GM19397 (cell line): ENCODE data around the gene ITGB7.

Source experiments
- ATAC-seq: cut with Tn5 transposase; IDR thresholded peaks from one replicate; pipeline ENCODE4 v1.9.1; 2021; ENCODE audit warnings: mild to moderate bottlenecking, moderate library complexity; ENCODE audit not compliant: unreplicated experiment

ITGB7 gene, protein sequence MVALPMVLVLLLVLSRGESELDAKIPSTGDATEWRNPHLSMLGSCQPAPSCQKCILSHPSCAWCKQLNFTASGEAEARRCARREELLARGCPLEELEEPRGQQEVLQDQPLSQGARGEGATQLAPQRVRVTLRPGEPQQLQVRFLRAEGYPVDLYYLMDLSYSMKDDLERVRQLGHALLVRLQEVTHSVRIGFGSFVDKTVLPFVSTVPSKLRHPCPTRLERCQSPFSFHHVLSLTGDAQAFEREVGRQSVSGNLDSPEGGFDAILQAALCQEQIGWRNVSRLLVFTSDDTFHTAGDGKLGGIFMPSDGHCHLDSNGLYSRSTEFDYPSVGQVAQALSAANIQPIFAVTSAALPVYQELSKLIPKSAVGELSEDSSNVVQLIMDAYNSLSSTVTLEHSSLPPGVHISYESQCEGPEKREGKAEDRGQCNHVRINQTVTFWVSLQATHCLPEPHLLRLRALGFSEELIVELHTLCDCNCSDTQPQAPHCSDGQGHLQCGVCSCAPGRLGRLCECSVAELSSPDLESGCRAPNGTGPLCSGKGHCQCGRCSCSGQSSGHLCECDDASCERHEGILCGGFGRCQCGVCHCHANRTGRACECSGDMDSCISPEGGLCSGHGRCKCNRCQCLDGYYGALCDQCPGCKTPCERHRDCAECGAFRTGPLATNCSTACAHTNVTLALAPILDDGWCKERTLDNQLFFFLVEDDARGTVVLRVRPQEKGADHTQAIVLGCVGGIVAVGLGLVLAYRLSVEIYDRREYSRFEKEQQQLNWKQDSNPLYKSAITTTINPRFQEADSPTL

DNA sequence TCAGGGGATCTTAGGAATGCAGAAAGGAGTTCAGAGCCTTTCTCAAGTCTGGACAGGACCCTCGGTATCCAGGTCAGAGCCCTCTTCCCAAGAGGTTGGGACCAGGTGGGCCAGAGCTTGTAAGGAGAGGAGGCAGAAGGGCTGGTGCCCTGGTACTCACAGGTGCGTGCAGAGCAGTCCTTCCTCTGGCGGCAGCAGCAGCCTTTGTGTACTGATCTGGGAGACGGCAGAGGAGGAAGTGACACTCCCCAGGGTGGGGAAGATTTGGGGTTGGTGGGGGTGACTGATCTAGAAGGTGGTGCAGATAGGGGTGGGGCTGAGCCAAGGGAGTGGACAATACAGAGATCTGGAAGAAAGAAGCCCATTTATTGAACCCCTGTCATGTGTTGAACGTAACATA, at the start of gene ITGB7:
ITGB7 (minus strand) TSS at position 210 of the 400 bp plus-strand sequence. CDS start 6,808 bp downstream, outside the sequence.
- ATAC-seq, result peak; percentile 44

DNA sequence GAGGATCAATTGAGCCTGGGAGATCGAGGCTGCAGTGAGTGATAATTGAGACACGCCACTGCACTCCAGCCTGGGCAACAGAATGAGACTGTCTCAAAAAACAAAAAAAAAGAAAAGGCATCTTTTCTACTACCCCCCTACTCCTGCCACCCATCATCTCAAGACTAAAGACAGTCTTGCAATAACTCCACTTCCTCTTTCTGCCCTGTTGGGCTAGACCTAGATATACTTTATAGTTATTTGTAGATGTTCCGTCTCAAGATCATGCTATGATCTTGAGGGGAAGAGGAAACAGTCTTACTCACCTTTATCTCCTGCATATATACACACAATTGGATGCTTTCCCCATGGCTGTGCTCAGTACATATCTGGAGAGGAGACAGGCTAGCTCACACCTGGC, 48.9 kb upstream of the ITGB7 start:
- ATAC-seq, result no peak

DNA sequence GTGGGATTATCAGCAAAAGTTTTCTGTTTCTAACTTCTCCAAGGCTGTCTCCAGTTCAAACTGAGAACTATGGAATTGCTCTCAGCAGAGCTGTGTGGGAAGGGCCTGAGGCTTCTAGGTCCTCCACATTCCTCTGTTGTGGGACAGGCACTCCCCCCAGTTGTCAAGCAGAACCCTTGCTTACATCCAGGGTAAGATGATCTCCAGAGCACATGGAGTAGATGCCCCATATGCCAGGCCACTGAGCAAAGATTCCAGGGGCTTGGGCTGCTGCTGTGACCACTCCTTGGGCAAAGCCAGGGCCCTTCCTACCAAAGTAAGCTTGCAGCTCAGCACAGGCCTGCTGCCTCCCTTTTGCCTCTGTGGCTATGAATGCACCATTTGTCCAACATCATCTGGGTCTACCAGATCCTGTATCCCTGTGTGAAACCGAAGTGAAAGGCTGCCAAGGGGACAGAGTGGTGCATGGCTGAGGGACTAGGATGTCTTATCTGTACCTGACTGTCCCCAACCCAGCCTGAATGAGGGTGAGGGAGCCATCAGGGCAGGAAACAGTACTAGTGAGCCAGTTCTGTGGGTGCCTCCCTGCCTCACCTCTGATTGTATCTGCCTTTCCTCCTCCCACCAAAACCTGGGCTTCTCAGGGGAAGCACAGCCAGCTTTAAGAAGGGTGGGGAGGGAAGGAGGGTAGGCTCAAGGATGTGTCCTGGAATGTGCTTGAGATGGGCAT, 47.9 kb upstream of the ITGB7 start:
- no peak for ATAC-seq

DNA sequence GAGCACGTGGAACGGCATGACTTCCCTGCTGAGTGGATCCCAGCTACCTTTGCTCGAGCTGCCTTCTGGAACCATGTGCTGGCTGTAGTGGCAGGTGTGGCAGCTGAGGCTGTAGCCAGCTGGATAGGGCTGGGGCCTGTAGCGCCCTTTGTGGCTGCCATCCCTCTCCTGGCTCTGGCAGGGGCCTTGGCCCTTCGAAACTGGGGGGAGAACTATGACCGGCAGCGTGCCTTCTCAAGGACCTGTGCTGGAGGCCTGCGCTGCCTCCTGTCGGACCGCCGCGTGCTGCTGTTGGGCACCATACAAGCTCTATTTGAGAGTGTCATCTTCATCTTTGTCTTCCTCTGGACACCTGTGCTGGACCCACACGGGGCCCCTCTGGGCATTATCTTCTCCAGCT, 46.2 kb upstream of the ITGB7 start:
- ATAC-seq, result no peak

DNA sequence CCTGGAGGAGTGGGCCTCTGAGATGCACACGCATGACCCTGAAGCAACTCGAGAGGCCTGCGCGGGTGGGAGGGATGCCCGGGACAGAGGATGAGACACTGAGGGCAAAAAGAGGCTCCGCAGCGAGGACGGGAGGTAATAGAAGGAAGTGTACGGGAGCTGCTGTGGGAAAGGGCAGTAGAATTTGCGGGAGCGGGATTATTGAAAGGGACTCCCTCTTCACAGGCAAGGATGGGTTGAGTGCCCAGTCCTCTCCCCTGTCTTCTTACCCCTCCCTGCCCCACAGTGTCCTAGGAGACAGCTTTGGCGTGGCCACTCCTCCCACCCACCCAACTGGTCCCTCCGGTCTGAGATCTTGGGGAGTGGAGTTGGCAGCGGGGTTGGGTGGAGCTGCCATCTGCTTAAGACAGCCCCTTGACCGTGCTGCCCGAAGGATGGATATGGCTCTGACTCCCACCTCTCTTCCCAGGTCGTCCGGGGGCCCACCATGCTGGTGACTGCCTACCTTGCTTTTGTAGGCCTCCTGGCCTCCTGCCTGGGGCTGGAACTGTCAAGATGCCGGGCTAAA, 45.4 kb upstream of the ITGB7 start:
- no peak for ATAC-seq

DNA sequence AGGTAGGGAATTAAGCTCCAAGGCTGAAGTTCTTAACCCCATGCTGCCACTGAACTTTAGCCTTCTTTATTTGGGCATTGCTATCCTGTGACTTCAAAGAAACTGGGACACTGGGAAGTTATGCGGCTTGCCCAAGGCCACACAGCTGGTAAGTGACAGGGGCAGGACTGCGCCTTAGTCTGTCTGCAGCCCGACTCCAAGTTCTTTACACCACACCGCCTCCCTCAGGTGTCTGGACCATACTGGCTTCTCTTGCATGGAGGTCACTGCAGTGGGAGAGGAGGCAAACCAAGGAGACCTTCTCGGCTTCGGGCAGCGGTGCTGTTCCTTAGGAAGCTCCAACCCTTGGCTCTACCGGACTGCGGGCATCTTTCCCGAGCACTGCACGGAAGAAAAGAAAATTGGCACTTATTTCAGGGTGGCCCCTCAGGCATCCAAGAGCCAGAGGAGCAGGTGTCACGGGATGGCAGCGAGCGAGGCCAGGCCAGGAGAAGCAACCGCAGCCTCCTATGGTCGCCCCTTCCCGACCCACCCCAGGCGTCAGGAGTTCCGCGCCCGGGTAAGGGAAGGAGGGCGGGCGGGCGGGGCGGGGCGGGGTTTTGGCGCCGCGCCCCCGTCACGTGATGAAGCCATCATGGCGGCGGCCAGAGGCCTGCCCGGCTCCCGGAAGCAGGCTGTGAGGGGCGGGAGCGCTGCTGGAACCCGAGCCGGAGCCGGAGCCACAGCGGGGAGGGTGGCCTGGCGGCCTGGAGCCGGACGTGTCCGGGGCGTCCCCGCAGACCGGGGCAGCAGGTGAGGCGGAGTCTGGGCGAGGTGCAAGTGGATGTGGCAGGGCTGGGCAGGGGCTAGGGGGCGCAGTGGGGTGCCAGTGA, 44.7 kb upstream of the ITGB7 start:
- ATAC-seq, result peak; percentile 78

DNA sequence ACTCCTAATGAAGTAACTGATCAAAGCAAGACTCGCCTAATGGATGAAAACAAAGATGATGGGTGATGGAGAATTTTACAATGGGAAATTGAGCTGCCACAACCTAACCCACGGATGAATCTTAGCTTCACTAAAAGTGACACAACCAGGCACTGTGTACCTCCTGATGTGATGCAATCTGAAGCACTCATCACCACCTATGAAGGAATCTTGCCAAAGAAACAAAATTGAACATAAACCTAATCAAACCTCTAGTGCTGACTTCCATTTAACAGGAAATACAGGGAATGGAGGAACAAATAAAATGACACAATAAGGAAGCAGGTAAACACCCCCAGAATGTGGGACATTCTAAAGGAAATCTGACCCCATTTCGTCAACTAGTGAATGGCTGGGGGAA, 38.2 kb upstream of the ITGB7 start:
- ATAC-seq, result no peak

DNA sequence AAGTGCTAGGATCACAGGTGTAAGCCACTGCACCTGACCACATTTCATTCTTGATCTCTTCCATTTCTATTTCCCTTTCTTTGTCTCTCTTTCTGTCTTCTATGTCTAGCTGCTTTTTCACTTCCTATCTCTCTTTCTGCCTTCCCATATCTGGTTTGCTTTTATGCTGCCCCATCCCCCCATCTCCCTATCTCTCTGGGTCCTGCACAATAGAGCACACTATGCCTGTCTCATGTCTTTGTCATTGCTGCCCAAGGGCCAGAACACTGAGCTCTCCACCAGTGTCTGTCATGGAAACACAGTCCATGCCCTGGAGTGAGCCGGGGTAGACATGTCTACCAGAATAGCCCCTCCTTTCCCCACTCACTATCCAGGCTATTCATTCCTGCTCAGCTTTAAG, 37.3 kb upstream of the ITGB7 start:
- no peak for ATAC-seq

DNA sequence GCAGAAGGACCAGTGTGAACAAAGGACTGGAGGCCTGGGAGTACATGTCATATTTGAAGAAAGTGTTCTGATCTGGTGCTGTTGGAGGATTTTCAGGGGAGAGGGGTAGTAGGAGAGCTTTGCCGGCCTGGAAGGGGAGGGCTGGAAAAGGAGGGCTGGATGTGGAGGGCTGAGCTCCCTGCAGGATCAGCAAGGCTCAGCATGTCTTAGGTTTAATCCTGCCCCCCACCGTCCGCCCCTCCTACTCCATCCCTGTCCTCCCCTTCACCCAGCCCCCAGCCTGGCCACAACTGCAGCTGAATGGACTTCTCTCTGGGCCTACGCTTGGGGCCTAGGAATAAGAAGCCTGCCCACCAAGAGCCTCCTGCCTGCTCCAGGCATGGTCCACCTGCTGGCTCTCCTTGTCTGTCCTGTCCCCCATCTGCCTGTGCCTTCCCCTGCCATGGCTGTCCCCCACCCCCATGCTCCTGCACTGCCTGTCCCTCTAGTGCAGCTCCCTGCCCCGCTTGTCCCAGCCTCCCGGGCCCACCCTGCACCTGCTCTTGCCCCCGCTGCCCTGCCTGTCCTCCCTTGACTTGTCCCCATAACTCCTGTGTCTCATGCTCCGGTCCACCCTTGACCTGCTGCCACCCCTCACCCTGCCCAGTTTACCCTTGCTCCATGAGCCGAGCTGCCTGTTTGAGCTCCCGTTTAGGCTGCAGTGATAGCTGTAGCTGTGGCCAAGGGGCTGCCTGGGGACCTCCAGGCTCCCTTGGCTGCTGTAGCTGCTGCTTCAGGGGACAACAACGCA, 34.8 kb upstream of the ITGB7 start:
- ATAC-seq, result no peak

DNA sequence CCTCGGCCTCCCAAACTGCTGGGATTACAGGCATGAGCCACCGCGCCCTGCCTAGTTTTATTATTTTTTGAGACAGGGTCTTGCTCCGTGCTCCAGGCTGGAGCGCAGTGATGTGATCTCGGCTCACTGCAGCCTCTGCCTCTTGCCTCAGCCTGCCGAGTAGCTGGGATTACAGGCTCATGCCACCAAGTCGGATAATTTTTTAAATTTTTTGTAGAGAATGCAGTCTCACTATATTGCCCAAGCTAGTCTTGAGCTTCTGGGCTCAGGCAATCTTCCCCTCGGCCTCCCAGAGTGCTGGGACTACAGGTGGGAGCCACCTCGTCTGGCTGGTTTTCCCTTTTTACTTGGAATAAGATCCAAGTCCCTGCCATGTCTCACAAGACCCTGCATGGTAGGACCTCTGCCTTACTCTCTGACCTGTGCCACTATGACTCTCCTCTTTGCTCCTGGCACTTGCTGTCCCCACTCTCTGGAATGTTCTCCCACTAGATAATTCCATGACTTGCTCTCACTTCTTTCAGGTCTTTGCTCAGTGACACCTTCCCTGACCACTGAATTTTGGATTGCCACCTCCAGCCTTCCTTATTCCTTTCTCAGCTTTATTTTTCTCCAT, 32.7 kb upstream of the ITGB7 start:
- no peak for ATAC-seq

DNA sequence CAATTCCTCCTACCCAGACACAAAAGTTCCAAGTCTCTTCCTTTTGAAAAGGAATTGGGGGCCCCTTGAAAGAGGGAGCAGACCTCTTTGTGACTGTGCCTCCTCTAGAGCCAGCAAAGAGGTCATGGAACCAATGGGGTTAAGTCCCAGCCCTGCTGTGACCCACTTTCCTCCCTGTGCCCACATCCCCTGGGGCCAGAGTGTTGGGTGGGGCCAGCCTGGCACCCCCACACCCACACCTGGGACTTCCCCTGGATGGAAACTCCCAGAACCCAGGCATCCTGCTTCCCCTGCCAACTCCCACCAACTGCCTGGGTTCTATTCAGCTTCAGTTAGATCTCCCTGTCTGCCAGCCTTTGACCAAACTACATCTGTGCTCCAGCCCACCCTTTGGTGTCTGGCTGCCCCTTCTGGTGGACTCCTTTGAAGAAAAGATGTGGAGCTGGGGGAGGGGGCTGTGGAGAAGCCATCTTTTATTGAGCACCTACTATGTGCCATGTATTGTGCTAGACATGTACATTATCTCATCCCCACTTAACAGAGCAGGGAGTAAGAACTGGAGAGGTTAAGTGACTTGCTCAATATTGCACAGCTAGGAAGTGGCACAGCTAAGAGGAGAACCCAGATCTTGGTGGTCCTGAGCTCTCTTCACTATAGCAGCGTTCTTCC, 29.5 kb upstream of the ITGB7 start:
- ATAC-seq, result no peak

DNA sequence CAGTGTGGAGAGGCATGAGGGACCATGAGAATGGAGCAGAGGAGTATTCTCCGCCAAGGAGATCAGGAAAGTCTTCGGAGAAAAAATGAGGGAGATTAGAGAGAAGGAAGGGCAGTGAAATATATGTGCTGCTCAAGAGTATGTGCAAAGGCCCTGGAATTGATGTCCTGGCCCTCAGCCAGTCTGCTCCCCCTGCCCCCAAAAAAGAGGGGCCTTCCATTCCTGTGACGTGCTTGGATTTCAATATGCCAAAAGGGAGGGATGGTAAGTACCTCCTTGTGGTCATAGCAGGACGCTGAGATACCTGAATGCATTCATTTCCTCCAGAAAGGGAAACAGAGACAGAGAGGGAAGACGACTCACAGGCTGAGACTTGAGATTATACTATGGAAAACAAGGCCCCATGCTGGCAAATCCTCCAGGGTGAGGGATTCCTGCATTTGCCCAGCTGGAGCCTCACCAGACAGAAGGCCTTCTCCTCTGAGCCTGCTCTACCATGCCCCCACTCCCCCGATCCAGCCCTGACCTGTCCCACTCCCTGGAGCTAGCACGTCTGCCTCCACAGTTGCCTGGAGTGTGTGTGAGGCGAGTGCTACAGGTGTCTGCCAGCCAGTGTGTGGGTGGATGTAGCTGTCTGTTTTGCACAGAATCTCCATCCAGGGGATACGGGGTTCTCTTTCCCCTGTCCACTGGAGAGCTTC, 28.8 kb upstream of the ITGB7 start:
- no peak for ATAC-seq

DNA sequence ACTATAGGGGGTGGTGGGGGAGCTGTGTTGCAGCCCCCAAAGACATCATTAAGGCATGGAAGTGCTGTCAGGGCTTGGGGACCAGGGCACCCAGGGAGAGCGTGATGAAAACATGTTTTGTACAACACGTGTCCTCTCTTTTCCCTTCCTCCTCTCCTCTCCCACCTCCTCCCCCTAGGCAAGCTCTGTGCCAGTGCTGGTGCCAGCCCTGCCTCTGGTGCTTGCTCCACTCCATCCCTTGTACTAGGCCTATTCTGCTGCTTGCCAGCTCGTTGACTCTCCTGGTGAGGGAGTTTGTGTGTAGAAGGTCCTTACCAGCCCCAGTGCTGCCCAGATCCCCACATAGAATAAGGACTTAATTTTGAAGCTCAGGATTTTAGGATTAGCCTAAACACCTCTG, 28.1 kb upstream of the ITGB7 start:
- no peak for ATAC-seq

DNA sequence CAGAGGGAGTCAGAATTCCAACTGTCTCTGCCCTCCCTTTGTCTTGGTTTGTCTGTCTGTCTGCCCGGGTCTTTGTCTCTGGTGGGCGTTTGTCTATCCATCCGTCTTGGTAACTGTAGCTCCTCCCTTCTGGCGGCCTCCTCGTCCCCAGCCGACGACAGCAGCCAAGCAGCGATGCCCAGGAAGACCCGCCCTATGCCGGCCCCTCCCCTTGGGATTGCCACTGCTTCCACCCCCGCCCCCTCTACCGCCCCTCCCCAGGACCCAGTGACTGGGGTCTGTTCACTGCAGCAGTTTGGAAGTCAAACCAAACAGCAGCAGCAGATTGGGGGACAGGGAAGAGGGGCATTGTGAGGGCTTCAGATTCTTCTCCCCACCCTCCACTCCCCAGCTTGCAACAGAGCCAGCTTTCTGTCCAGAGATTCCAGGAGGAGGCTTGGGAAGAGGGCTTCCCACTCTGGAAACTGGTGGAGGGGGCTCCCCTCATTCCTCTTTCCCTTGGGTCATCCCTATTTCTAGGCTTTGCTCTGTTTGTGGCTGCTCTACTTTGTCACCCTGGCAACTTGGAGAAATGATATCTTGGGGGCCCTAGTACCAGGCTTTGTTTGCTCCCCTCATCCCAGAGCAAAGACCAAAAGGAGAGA, 27.3 kb upstream of the ITGB7 start:
- no peak for ATAC-seq

DNA sequence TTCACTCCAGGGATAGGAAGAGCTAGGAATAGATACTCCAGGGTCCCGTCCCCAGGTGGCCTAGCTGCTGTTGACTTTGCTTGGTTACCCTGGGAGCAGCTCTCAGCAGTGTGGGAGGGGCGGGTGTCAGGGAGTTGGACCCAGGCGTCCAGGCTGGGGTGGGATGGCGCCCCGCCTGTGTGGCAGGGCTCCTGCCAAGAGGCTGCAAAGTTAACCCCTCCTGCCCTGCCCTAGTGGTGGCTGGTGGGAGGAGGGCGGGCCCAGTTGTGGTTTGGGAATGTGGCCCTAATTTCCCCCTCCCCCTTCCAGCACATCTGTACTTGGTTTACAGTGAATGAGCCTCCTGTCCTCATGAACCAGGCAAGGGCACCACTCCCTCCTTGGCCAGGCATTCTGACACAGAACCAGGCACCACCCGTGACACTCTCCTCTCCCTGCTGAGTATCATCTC, 26.6 kb upstream of the ITGB7 start:
- ATAC-seq, result no peak

DNA sequence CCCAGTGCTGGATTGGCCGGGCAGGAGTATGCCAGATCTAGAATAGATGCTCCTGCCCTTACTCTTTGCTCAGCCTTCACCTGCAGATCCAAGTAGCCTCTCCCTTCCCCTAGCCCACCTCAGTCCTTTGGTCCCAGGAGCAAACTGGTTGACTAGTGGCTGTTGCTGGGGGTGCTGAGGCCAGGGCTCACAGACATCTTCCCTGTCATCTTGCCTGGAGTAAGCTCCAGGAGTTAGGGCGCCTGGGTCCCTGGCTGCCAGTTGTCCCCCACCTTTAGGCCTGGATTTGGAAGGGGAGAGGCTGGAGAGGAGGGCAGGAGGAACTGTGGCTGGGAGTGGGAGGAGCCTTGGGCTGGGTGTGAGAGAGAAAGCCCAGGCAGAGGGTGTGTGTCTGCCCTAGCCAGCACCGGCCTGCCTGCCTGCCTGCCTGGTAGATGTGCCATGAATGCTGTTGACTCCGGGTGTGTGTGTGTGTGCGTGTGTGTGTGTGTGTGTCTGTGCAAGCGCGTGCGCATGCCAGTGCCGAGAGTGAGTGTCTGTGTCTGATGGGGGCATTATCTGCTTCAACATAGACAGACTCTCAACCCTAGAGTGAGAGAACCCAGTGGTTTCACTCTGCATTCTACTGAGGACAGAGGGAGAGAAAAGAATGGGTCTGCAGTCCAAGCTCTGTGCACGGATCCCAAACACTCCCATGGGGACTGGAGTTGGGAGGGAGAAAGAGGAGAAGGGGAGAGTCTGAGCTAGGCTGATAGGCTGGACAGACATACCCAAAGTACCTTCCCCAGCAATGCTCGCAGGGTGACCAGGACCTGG, 25.8 kb upstream of the ITGB7 start:
- ATAC-seq, result no peak
